OCI-LY3 (cell line): Measurements from ENCODE around the gene COMT.
A peak's percentile ranks its signal among the peaks of the same experiment; 100 is the strongest.
"Not testable (repeated sequence)": the region's sequence is repeated elsewhere in the genome, so short reads cannot be mapped to it uniquely, and the experiment has no call there.

Experiments
- H2AFZ ChIP-seq: fragments of 200-600, 300-600 bp; shearing (Covaris generic); 2 replicates; pipeline ENCODE4 v1.6.0; 2014; ENCODE audit warnings: antibody characterized with exemption, low read depth, low read length
- H3K27ac ChIP-seq: fragments of 200-600, 300-600 bp; sonication (generic); 2 replicates; pipeline ENCODE4 v1.5.1; 2014; ENCODE audit warnings: mild to moderate bottlenecking, low read length, moderate library complexity, mixed read lengths
- H3K27me3 ChIP-seq: fragments of 200-600, 300-600 bp; sonication (generic); 2 replicates; pipeline ENCODE4 v1.6.1; 2014; ENCODE audit warnings: low read depth, low read length, mixed read lengths
- H3K36me3 ChIP-seq: fragments of 200-600, 300-600 bp; sonication (generic); replicated peaks from 2 replicates; pipeline ENCODE3; 2014; ENCODE audit warnings: low read depth, low read length, mixed read lengths
- H3K4me1 ChIP-seq: fragments of 300-600, 200-600 bp; sonication (generic); 2 replicates; pipeline ENCODE4 v1.6.1; 2014; ENCODE audit warnings: low read length, mixed read lengths
- H3K4me2 ChIP-seq: fragments of 200-600, 300-600 bp; sonication (generic); 2 replicates; pipeline ENCODE4 v1.6.1; 2014; ENCODE audit warnings: low read length, mixed read lengths
- H3K4me3 ChIP-seq: fragments of 300-600, 200-600 bp; sonication (generic); 2 replicates; pipeline ENCODE4 v1.5.1; 2014; ENCODE audit warnings: antibody characterized with exemption, mild to moderate bottlenecking, low read length, moderate library complexity
- H3K79me2 ChIP-seq: fragments of 300-600, 200-600 bp; shearing (Covaris generic); 2 replicates; pipeline ENCODE4 v1.6.1; 2014; ENCODE audit warnings: mild to moderate bottlenecking, low read length, mixed read lengths
- H3K9ac ChIP-seq: fragments of 300-600, 200-600 bp; shearing (Covaris generic); 2 replicates; pipeline ENCODE4 v1.6.0; 2014; ENCODE audit warnings: mild to moderate bottlenecking, low read length, moderate library complexity
- H3K9me3 ChIP-seq: fragments of 200-600, 300-600 bp; shearing (Covaris generic); 2 replicates; pipeline ENCODE4 v1.6.1; 2014; ENCODE audit warnings: low read length, mixed read lengths; ENCODE audit not compliant: insufficient read depth
- H4K20me1 ChIP-seq: fragments of 200-600, 300-600 bp; sonication (generic); 2 replicates; pipeline ENCODE4 v1.6.1; 2016; ENCODE audit warnings: low read length, mixed read lengths; ENCODE audit not compliant: insufficient read depth
- CTCF ChIP-seq: fragments of 200-600, 300-600 bp; sonication (generic); IDR thresholded peaks from 2 replicates; pipeline ENCODE4 v1.5.1; 2014; ENCODE audit warnings: antibody characterized with exemption, low read length, low read depth
- EZH2phosphoT487 ChIP-seq: fragments of 200-600 bp; shearing (Covaris generic); IDR thresholded peaks from 2 replicates; pipeline ENCODE4 v1.6.1; 2018; ENCODE audit warnings: antibody characterized with exemption, mixed run types, low read depth

Gene COMT

GRCh38 chr22:19905347-19906276 is 36.0 kb upstream of the COMT start:
- Histone ChIP-seq H3K4me2 (no peak overlapping the region), H4K20me1 (no peaks in the 10 kb centered on the region), H3K27me3 (no peaks in the 10 kb centered on the region), H3K9me3 (no peaks in the 10 kb centered on the region), H3K79me2 (no peaks in the 10 kb centered on the region), H3K36me3 (no peaks in the 10 kb centered on the region), H3K27ac (no peak overlapping the region), H3K4me1 (no peaks in the 10 kb centered on the region), H3K9ac (no peak overlapping the region), H3K4me3 (no peak overlapping the region), H2AFZ (no peak overlapping the region)
- TF ChIP-seq CTCF (no peak), EZH2phosphoT487 (no peak)

GRCh38 chr22:19906864-19907263 is 34.7 kb upstream of the COMT start:
- not testable (repeated sequence) for H3K27ac ChIP-seq, H3K9ac ChIP-seq

GRCh38 chr22:19907902-19908301 is 33.7 kb upstream of the COMT start:
- H3K36me3 ChIP-seq, H3K9me3 ChIP-seq, H3K79me2 ChIP-seq, H2AFZ ChIP-seq, H3K4me2 ChIP-seq, H4K20me1 ChIP-seq, H3K27ac ChIP-seq, H3K9ac ChIP-seq, H3K4me3 ChIP-seq, H3K4me1 ChIP-seq, H3K27me3 ChIP-seq: not testable (repeated sequence)

More at GRCh38 chr22:19906864-19907263, 34.7 kb upstream of the COMT start:
- not testable (repeated sequence) for H3K79me2 ChIP-seq, H3K4me3 ChIP-seq, H2AFZ ChIP-seq, H3K4me1 ChIP-seq, H3K4me2 ChIP-seq, H4K20me1 ChIP-seq, H3K27me3 ChIP-seq, H3K36me3 ChIP-seq, H3K9me3 ChIP-seq

- H3K27me3 ChIP-seq = no peaks in the 10 kb centered on the region
- no peak overlapping the region for H2AFZ ChIP-seq
- no peak overlapping the region for H3K4me2 ChIP-seq
- no peaks in the 10 kb centered on the region for H4K20me1 ChIP-seq
- no peak overlapping the region for H3K27ac ChIP-seq
- H3K36me3 ChIP-seq = peaks cover 14% of the 10 kb centered on the region
- H3K4me3 ChIP-seq = no peak overlapping the region
- H3K9me3 ChIP-seq = no peaks in the 10 kb centered on the region
- TF ChIP-seq EZH2phosphoT487 (no peak), CTCF (peak; percentile 94)
- H3K4me1 ChIP-seq = no peaks in the 10 kb centered on the region
- H3K79me2 ChIP-seq = no peaks in the 10 kb centered on the region
- H3K9ac ChIP-seq = no peak overlapping the region
Observed at GRCh38 chr22:19909350-19910179, 32.0 kb upstream of the COMT start.
